K562 (cell line): ENCODE results near the gene SEC16A. TPM values are rescaled to one million over a fixed set of nuclear protein-coding genes. Genes with fewer than 3 reads are reported as not detected.
A peak's percentile ranks its signal among the peaks of the same experiment; 100 is the strongest.

ENCODE experiments used
- CAMTA2 ChIP-seq: fragments of 250-450 bp; sonication (Bioruptor Pico); conservative IDR thresholded peaks from 2 replicates; pipeline ENCODE4 v1.5.1; 2022
- GTF3C2 ChIP-seq: IDR thresholded peaks from 3 replicates; pipeline ENCODE4 v1.6.1; 2011; ENCODE audit warnings: borderline replicate concordance, mild to moderate bottlenecking, moderate library complexity; ENCODE audit not compliant: insufficient read length; ENCODE audit errors: extremely low read depth
- POU5F1 ChIP-seq: fragments of 150-350 bp; IDR thresholded peaks from 2 replicates; pipeline ENCODE4 v1.6.1; 2014; ENCODE audit warnings: borderline replicate concordance, low read length, low read depth, mild to moderate bottlenecking; ENCODE audit not compliant: partially characterized antibody
- STAG1 ChIP-seq: sonication (generic); formaldehyde crosslinking; IDR thresholded peaks from 2 replicates; pipeline ENCODE4 v1.5.0; 2020; ENCODE audit warnings: missing genetic modification reagents, borderline replicate concordance
- ZNF740 ChIP-seq, 3 experiments: fragments of 200-800 bp in 1 of 3; sonication (Bioruptor generic) in 1 of 3; sonication (generic) in 1 of 3; formaldehyde crosslinking in 1 of 3; IDR thresholded peaks; 2 replicates each; pipeline versions ENCODE4 v1.6.1 to v1.8.0; 2016 to 2022; ENCODE audit warnings: mild to moderate bottlenecking in 2 of 3, missing compliant biosample characterization in 2 of 3, missing genetic modification characterization in 2 of 3, missing genetic modification reagents in 1 of 3
- polyA plus RNA-seq, 8 experiments: library from polyadenylated mRNA; depleted of rRNA in 4 of 8; stranded (reverse) in 5 of 8; unstranded in 3 of 8; fragments of >200 nt; fragmentation: Nextera tagmentation in 2 of 8; fragmentation: Illumina TruSeq in 1 of 8; extraction: Ambion mirVana in 2 of 8; extraction: Trizol in 1 of 8; gene quantifications; 2 replicates each; pipeline versions ENCODE4 v1.2.1 to v1.2.3, GENCODE V29; 2011 to 2014; ENCODE audit warnings: inconsistent platforms in 1 of 8, missing spikeins in 1 of 8
- total RNA-seq, 7 experiments: library from RNA; depleted of rRNA in 6 of 7; stranded (reverse); fragments of >200 nt in 6 of 7; fragmentation: Illumina TruSeq in 2 of 7; extraction: Trizol in 2 of 7; gene quantifications; 2 replicates each; pipeline versions ENCODE4 v1.2.1 to v1.2.3, GENCODE V29; 2011 to 2021; ENCODE audit warnings: low replicate concordance in 1 of 7

The SEC16A gene
- total and polyA plus RNA-seq, 9 of the 15 experiments (the other 6 are each of a cell fraction or from before 2014, with no cell fraction given): 8.3 to 62.8 (median 14.0) TPM

GRCh38 chr9:136507221-136507991 is 24.6 kb upstream of the SEC16A start (continued):
- TF ChIP-seq GTF3C2: peak; percentile 67
- no peak for TF ChIP-seq POU5F1
- no peak for TF ChIP-seq CAMTA2
- TF ChIP-seq STAG1: no peak
- TF ChIP-seq ZNF740 (CRISPR knock-in tag; IDR thresholded peaks at IDR 0.05): no peak
- no peak for TF ChIP-seq ZNF740 (tag; IDR thresholded peaks at IDR 0.05)
